ENCODE results near the gene TMTC2. TPM values are rescaled to one million over a fixed set of nuclear protein-coding genes. Genes with fewer than 3 reads are reported as not detected.

The TMTC2 gene
- total and polyA plus RNA-seq, 3 donors from 2014 or later: 8.1 to 22.4 (median 19.4) TPM

GRCh38 chr12:83044736-83045135, 358.0 kb downstream of the TMTC2 start:
- Histone ChIP-seq H3K27me3 (no peaks in the 10 kb centered on the region), H3K4me1 (no peaks in the 10 kb centered on the region), H3K9me3 (no peaks in the 10 kb centered on the region), H3K27ac (no peak overlapping the region), H3K36me3 (ENCODE audit: low read depth, missing control alignments) (no peaks in the 10 kb centered on the region), H3K4me3 (no peak overlapping the region)
- intact Hi-C loops (cut with DNase I; ENCODE audit: low total_unique reads): no loop called here
- no peak for DNase-seq
- WGBS, 2 donors: 79 to 94% methylated on average over 1 of the region's 1 CpG
- TF ChIP-seq CTCF (IDR thresholded peaks at IDR 0.05): no peak
- no peak for TF ChIP-seq POLR2A (IDR thresholded peaks at IDR 0.05)

- WGBS, 2 donors: 90 to 94% methylated on average over 5 of the region's 5 CpGs
- no peaks in the 10 kb centered on the region for H3K9me3 ChIP-seq
- no peak overlapping the region for H3K27ac ChIP-seq
- DNase-seq: no peak
- no peaks in the 10 kb centered on the region for H3K4me1 ChIP-seq
- intact Hi-C loops (cut with DNase I; ENCODE audit: low total_unique reads): no loop called here
- H3K27me3 ChIP-seq: no peaks in the 10 kb centered on the region
- no peak for TF ChIP-seq POLR2A (IDR thresholded peaks at IDR 0.05)
- TF ChIP-seq CTCF (IDR thresholded peaks at IDR 0.05): no peak
- H3K36me3 ChIP-seq (ENCODE audit: low read depth, missing control alignments): no peaks in the 10 kb centered on the region
- no peak overlapping the region for H3K4me3 ChIP-seq
Observed at GRCh38 chr12:83046019-83046418, 359.3 kb downstream of the TMTC2 start.

- H3K4me3 ChIP-seq: no peak overlapping the region
- no peaks in the 10 kb centered on the region for H3K27me3 ChIP-seq
- H3K36me3 ChIP-seq (ENCODE audit: low read depth, missing control alignments): no peaks in the 10 kb centered on the region
- no peak for TF ChIP-seq CTCF (IDR thresholded peaks at IDR 0.05)
- no peak for TF ChIP-seq POLR2A (IDR thresholded peaks at IDR 0.05)
- WGBS, 2 donors: 96 to 99% methylated on average over 5 of the region's 5 CpGs
- DNase-seq: no peak
- H3K27ac ChIP-seq: no peak overlapping the region
- H3K9me3 ChIP-seq: no peaks in the 10 kb centered on the region
- no peaks in the 10 kb centered on the region for H3K4me1 ChIP-seq
- intact Hi-C loops (cut with DNase I; ENCODE audit: low total_unique reads): no loop called here
Observed at GRCh38 chr12:83049306-83049705, 362.6 kb downstream of the TMTC2 start.

- H3K36me3 ChIP-seq (ENCODE audit: low read depth, missing control alignments): no peaks in the 10 kb centered on the region
- DNase-seq: no peak
Observed at GRCh38 chr12:83052890-83053541, 366.3 kb downstream of the TMTC2 start.

More at GRCh38 chr12:83052890-83053541, 366.3 kb downstream of the TMTC2 start:
- no peaks in the 10 kb centered on the region for H3K4me1 ChIP-seq
- no peak for TF ChIP-seq POLR2A (IDR thresholded peaks at IDR 0.05)
- no peak for TF ChIP-seq CTCF (IDR thresholded peaks at IDR 0.05)
- no peaks in the 10 kb centered on the region for H3K27me3 ChIP-seq
- 62 to 75% methylated on average over 4 of the region's 4 CpGs for WGBS, 2 donors
- H3K9me3 ChIP-seq: no peaks in the 10 kb centered on the region
- H3K27ac ChIP-seq: peak overlapping the region; percentile 12 to 16
- H3K4me3 ChIP-seq: no peak overlapping the region
- intact Hi-C loops (cut with DNase I; ENCODE audit: low total_unique reads): no loop called here

All from testis (tissue), 3 donors.